RPMI7951 (cell line): ENCODE data around the gene PDE4C. TPM values are rescaled to one million over a fixed set of nuclear protein-coding genes. Genes with fewer than 3 reads are reported as not detected.

Source experiments
- DNase-seq: peaks from one replicate; pipeline ENCODE4 v3.0.0-alpha.2; 2012; ENCODE audit warnings: low read depth
- total RNA-seq: library from RNA; depleted of rRNA; stranded (reverse); fragments of >200 nt; shearing (Covaris generic); gene quantifications from 2 replicates; pipeline ENCODE4 v1.2.3, GENCODE V29; 2014; rRNA removed

Gene PDE4C
- total RNA-seq, 1 experiment from 2014 or later, result 0.60 TPM

GRCh38 chr19:18198374-18198773, 27.9 kb downstream of the PDE4C start:
- no peak for DNase-seq

GRCh38 chr19:18197941-18198340, 28.3 kb downstream of the PDE4C start:
- no peak for DNase-seq

DNA sequence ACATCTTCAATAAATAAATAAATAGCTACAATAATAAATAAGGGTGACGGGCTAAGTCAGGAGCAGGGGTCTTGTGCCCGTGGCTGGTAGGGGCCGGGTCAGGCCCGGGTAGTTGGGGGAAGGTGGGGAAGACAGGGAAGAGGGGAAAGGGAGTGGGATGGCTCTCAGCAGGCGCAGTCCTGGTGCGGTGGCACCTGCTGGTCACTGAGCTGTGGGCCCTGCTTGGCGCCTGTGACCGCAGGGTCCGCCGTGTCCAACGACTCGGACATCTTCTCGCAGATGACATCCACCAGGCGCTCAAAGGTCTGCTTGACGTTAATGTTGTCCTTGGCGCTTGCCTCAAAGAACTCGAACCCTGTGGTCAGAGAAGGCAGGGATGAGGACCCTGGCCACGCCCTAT, 28.9 kb downstream of the PDE4C start:
- DNase-seq, result no peak

- DNase-seq, result no peak
Measured at GRCh38 chr19:18196511-18196845, 29.8 kb downstream of the PDE4C start.

GRCh38 chr19:18194554-18195238, 31.5 kb downstream of the PDE4C start:
- peak; percentile 64 for DNase-seq

GRCh38 chr19:18194181-18194530, 32.1 kb downstream of the PDE4C start:
- DNase-seq, result no peak

DNA sequence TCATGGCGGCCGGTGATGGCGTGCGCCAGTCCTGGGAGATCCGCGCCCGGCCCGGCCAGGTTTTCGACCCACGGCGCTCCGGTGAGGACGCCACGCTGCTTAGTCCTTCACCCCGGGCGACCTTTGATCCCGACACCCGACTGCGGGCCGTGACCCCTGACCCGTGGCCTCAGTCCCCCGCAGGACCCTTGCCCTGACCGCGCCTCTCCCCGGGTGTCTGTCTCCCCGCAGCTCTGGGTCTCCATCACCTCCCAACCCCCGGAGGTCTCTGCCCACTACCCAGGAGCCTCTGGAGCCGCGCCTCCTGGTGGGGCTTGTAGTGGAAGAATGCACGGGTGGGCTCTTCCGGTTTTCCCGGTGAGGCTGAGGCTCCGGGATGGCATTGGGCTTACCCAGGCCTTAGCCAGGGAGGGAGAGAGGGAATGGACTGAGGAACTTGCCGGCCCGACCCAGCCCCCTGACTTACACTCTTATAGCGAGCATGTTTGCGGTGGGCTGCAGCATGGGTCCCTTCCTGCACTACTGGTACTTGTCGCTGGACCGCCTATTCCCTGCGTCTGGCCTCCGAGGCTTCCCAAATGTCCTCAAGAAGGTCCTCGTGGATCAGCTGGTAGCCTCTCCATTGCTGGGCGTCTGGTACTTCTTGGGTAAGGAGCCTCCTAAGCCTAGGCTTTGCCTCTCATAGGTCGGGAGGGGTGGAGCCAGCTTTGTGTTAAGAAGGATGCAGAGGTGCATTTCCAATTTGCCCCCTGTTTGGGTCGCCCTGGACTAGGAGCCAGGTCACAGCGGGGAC, 32.7 kb downstream of the PDE4C start:
- no peak for DNase-seq

GRCh38 chr19:18192673-18193387, 33.4 kb downstream of the PDE4C start, which contains the start of gene MPV17L2:
MPV17L2 (plus strand) TSS chr19:18193218; CDS start chr19:18193282, 64 bp downstream.
- DNase-seq, result peak; percentile 100

- DNase-seq, result no peak
Measured at GRCh38 chr19:18191640-18192062, 34.6 kb downstream of the PDE4C start.

GRCh38 chr19:18190278-18190677, 36.0 kb downstream of the PDE4C start:
- no peak for DNase-seq

GRCh38 chr19:18185538-18185937, 40.7 kb downstream of the PDE4C start:
- DNase-seq, result no peak

GRCh38 chr19:18183529-18183928, 42.7 kb downstream of the PDE4C start:
- no peak for DNase-seq

DNA sequence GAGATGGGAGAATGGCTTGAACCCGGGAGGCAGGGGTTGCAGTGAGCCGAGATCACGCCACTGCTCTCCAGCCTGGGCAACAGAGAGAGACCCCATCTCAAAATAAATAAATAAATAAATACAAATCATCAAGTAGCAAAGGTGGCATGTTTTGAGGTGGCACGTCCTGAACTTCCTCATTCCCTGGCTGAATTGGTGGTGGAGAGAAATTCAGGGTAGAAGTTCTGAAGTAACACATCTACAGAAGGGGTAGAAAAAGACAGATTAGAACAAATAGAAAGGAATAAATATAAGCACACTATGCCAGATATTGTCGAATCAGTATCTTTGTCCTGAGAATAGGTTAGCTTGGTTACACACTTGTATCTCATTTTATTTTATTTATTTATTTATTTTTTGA, 46.3 kb downstream of the PDE4C start:
- DNase-seq, result no peak

DNA sequence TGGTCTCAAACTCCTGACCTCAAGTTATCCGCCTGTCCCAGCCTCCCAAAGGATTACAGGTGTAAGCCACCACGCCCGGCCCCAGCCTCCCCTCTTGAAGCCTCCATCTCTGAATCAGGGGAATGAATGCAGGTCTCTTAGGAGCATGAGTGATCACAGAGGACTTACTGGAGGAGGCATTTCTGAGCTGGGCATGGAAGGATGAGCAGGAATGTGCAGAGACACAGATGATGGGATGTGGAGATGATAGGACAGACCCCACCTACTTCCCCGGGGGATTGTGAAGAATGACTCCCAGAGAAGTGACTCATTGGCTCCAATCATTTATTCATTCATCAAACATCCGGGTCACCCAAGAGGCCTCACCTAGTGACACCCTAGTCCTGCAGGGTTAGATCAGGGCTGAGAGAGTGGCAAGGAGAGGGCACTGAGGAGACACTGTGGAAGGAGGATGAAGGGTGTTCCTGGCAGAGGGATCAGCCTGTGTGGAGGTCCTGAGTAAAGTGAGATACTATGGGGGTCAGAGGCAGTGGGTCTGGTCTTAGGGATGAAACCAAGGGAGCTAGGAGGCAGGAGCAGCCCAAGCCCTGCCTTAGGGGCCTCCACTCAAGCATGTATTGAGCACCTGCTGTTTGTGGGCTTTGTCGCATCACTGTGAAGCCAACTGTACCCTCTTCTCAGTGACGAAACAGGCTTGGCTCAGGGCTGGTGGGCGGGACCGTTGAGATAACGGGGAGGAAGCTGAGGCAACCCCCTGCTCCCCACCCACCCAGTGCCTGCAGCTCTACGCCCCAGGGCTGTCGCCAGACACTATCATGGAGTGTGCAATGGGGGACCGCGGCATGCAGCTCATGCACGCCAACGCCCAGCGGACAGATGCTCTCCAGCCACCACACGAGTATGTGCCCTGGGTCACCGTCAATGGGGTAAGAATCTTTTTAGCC, 49.6 kb downstream of the PDE4C start:
- no peak for DNase-seq

GRCh38 chr19:18174983-18175382, 51.3 kb downstream of the PDE4C start:
- no peak for DNase-seq

Other genes starting within 250 kb of the PDE4C start
- 8.8 and 11.3 TPM in 2 replicates for gene ARRDC2, start 218.3 kb downstream of the PDE4C start, total RNA-seq
- 2.3 and 4.3 TPM in 2 replicates for gene IL12RB1, start 139.5 kb downstream of the PDE4C start, total RNA-seq
- gene MAST3, start 128.7 kb downstream of the PDE4C start, total RNA-seq, result 2.1 and 2.6 TPM in 2 replicates
- gene PIK3R2, start 73.3 kb downstream of the PDE4C start, total RNA-seq, result 11.3 and 11.7 TPM in 2 replicates
- 56.0 and 69.6 TPM in 2 replicates for gene IFI30, start 52.6 kb downstream of the PDE4C start, total RNA-seq
- 18.6 and 23.5 TPM in 2 replicates for gene MPV17L2, start 33.2 kb downstream of the PDE4C start, total RNA-seq
- 1.7 and 3.6 TPM in 2 replicates for gene RAB3A, start 22.4 kb downstream of the PDE4C start, total RNA-seq
- 0.29 and 0.36 TPM in 2 replicates for gene IQCN, start 48.0 kb upstream of the PDE4C start, total RNA-seq
- 22.0 and 60.8 TPM in 2 replicates for gene JUND, start 55.2 kb upstream of the PDE4C start, total RNA-seq
- 385 and 496 TPM in 2 replicates for gene LSM4, start 96.6 kb upstream of the PDE4C start, total RNA-seq
- gene PGPEP1, start 114.2 kb upstream of the PDE4C start, total RNA-seq, result 10.7 and 11.9 TPM in 2 replicates
- 1.4 and 1.6 TPM in 2 replicates for gene GDF15, start 159.7 kb upstream of the PDE4C start, total RNA-seq
- gene LRRC25, start 171.2 kb upstream of the PDE4C start, total RNA-seq, result not detected in 2 replicates
- gene SSBP4, start 193.0 kb upstream of the PDE4C start, total RNA-seq, result 25.1 and 38.9 TPM in 2 replicates
- 9.9 and 20.9 TPM in 2 replicates for gene ISYNA1, start 211.7 kb upstream of the PDE4C start, total RNA-seq